HG03095 (cell line): ENCODE data around the gene TMEM163.
"Not testable (repeated sequence)": the region's sequence is repeated elsewhere in the genome, so short reads cannot be mapped to it uniquely, and the experiment has no call there.

ENCODE experiments used
- ATAC-seq: cut with Tn5 transposase; IDR thresholded peaks from one replicate; pipeline ENCODE4 v1.9.1; 2021; ENCODE audit warnings: moderate library complexity; ENCODE audit not compliant: unreplicated experiment

TMEM163 gene

GRCh38 chr2:134539981-134540380 is 178.8 kb downstream of the TMEM163 start:
- no peak for ATAC-seq

GRCh38 chr2:134537702-134538101 is 181.1 kb downstream of the TMEM163 start:
- no peak for ATAC-seq

GRCh38 chr2:134537121-134537520 is 181.7 kb downstream of the TMEM163 start:
- ATAC-seq, result no peak

GRCh38 chr2:134536296-134536695 is 182.5 kb downstream of the TMEM163 start:
- ATAC-seq, result no peak

- ATAC-seq, result no peak
Observed at GRCh38 chr2:134532537-134532936, 186.3 kb downstream of the TMEM163 start.

GRCh38 chr2:134527381-134527780 is 191.4 kb downstream of the TMEM163 start:
- no peak for ATAC-seq

GRCh38 chr2:134522496-134523455 is 196.0 kb downstream of the TMEM163 start:
- no peak for ATAC-seq

GRCh38 chr2:134518101-134518500 is 200.7 kb downstream of the TMEM163 start:
- no peak for ATAC-seq

- no peak for ATAC-seq
Observed at GRCh38 chr2:134515137-134515536, 203.7 kb downstream of the TMEM163 start.

- no peak for ATAC-seq
Observed at GRCh38 chr2:134513465-134513804, 205.4 kb downstream of the TMEM163 start.

- ATAC-seq, result no peak
Observed at GRCh38 chr2:134512734-134513464, 205.9 kb downstream of the TMEM163 start.

GRCh38 chr2:134508391-134508790 is 210.4 kb downstream of the TMEM163 start:
- no peak for ATAC-seq

- no peak for ATAC-seq
Observed at GRCh38 chr2:134507697-134508096, 211.1 kb downstream of the TMEM163 start.

GRCh38 chr2:134507159-134507558 is 211.6 kb downstream of the TMEM163 start:
- ATAC-seq, result not testable (repeated sequence)

GRCh38 chr2:134505446-134505845 is 213.4 kb downstream of the TMEM163 start:
- ATAC-seq, result no peak

GRCh38 chr2:134504586-134505336 is 214.0 kb downstream of the TMEM163 start:
- no peak for ATAC-seq

GRCh38 chr2:134502104-134502503 is 216.7 kb downstream of the TMEM163 start:
- ATAC-seq, result no peak

GRCh38 chr2:134501476-134502091 is 217.2 kb downstream of the TMEM163 start:
- ATAC-seq, result no peak

- ATAC-seq, result no peak
Observed at GRCh38 chr2:134500211-134500935, 218.4 kb downstream of the TMEM163 start.

- ATAC-seq, result no peak
Observed at GRCh38 chr2:134499307-134499926, 219.4 kb downstream of the TMEM163 start.
